SK-N-SH (cell line): ENCODE measurements around the gene YPEL3. TPM values are rescaled to one million over a fixed set of nuclear protein-coding genes. Genes with fewer than 3 reads are reported as not detected.

Source experiments
- CTCF ChIA-PET: fragments of 300-600, 350-600 bp; formaldehyde crosslinking; extraction: SDS; loops from one replicate; lab custom pipeline; 2021; lab: Yijun Ruan, JAX
- POLR2A ChIA-PET: fragments of 350-600 bp; sonication (Branson Sonifier 250); formaldehyde crosslinking; extraction: SDS; loops from one replicate; lab custom pipeline; 2020; ENCODE audit warnings: antibody characterized with exemption, inconsistent platforms; lab: Yijun Ruan, JAX
- DNase-seq: peaks from one replicate; pipeline ENCODE4 v3.0.0; 2012
- H2AFZ ChIP-seq: fragments of 200-600 bp; sonication (generic); 2 replicates; pipeline ENCODE4 v1.8.1; 2016; ENCODE audit warnings: antibody characterized with exemption, mild to moderate bottlenecking, low read depth
- H3F3A ChIP-seq: fragments of 200-600 bp; sonication (generic); replicated peaks from 2 replicates; pipeline ENCODE3; 2016; ENCODE audit warnings: antibody characterized with exemption, mild to moderate bottlenecking; ENCODE audit not compliant: insufficient read depth
- H3K27ac ChIP-seq, 2 experiments: fragments of 200-500 bp in 1 of 2; fragments of 200-600 bp in 1 of 2; sonication (Bioruptor generic) in 1 of 2; sonication (generic), shearing (Covaris generic) in 1 of 2; 2 replicates each; pipeline versions ENCODE4 v1.5.1 to v1.6.1; 2014 to 2016; ENCODE audit warnings: low read depth in 2 of 2, inconsistent platforms in 1 of 2, low read length in 1 of 2, mild to moderate bottlenecking in 1 of 2, mixed read lengths in 1 of 2
- H3K27me3 ChIP-seq: fragments of 200-600 bp; sonication (generic), shearing (Covaris generic); 2 replicates; pipeline ENCODE4 v1.6.1; 2016; ENCODE audit warnings: mixed run types; ENCODE audit not compliant: insufficient read depth
- H3K36me3 ChIP-seq, 2 experiments: fragments of 200-500 bp in 1 of 2; fragments of 200-600 bp in 1 of 2; sonication (Bioruptor generic) in 1 of 2; sonication (generic) in 1 of 2; replicated peaks in 1 of 2; 2 replicates each; pipeline versions ENCODE3 to v1.5.1; 2014 to 2016; ENCODE audit warnings: low read length in 1 of 2, mild to moderate bottlenecking in 1 of 2; ENCODE audit not compliant: insufficient read depth in 2 of 2, control insufficient read depth in 1 of 2
- H3K4me1 ChIP-seq, 2 experiments: fragments of 200-500 bp in 1 of 2; fragments of 200-600 bp in 1 of 2; sonication (Bioruptor generic) in 1 of 2; sonication (generic), shearing (Covaris generic) in 1 of 2; 2 replicates each; pipeline versions ENCODE4 v1.5.1 to v1.6.1; 2014 to 2016; ENCODE audit warnings: low read depth in 1 of 2, low read length in 1 of 2, mixed run types in 1 of 2; ENCODE audit not compliant: insufficient read depth in 2 of 2, control insufficient read depth in 1 of 2
- H3K4me2 ChIP-seq: fragments of 200-600 bp; sonication (generic), shearing (Covaris generic); 2 replicates; pipeline ENCODE4 v1.6.1; 2017; ENCODE audit warnings: mixed run types
- H3K4me3 ChIP-seq, 2 experiments: fragments of 200-500 bp in 1 of 2; fragments of 200-600 bp in 1 of 2; sonication (Bioruptor generic) in 1 of 2; sonication (generic), shearing (Covaris generic) in 1 of 2; 2 replicates each; pipeline versions ENCODE4 v1.5.1 to v1.8.1; 2014 to 2016; ENCODE audit warnings: low read depth in 2 of 2, inconsistent platforms in 1 of 2, low read length in 1 of 2, mild to moderate bottlenecking in 1 of 2, mixed read lengths in 1 of 2, moderate library complexity in 1 of 2
- H3K79me2 ChIP-seq: fragments of 200-600 bp; sonication (generic); 2 replicates; pipeline ENCODE4 v1.8.1; 2017; ENCODE audit warnings: mild to moderate bottlenecking; ENCODE audit not compliant: insufficient read depth
- H3K9ac ChIP-seq: fragments of 200-600 bp; sonication (generic); 2 replicates; pipeline ENCODE4 v1.6.1; 2017; ENCODE audit warnings: mixed run types
- H3K9me2 ChIP-seq: fragments of 200-600 bp; sonication (generic); 2 replicates; pipeline ENCODE4 v1.6.1; 2017; ENCODE audit warnings: mixed run types
- H3K9me3 ChIP-seq: fragments of 200-600 bp; sonication (generic); 2 replicates; pipeline ENCODE4 v1.6.1; 2017; ENCODE audit warnings: mixed run types, mild to moderate bottlenecking, moderate library complexity
- H4K20me1 ChIP-seq: fragments of 200-600 bp; sonication (generic); 2 replicates; pipeline ENCODE4 v1.6.1; 2017; ENCODE audit warnings: mild to moderate bottlenecking, mixed run types; ENCODE audit not compliant: insufficient read depth
- CHD2 ChIP-seq: fragments of 150-350 bp; IDR thresholded peaks from 2 replicates; pipeline ENCODE4 v1.6.1; 2018; ENCODE audit warnings: low read length; ENCODE audit not compliant: partially characterized antibody
- EZH2phosphoT487 ChIP-seq: fragments of 200-600 bp; sonication (generic); IDR thresholded peaks from 2 replicates; pipeline ENCODE4 v1.6.1; 2017; ENCODE audit warnings: low read depth, mixed run types, mild to moderate bottlenecking, antibody characterized with exemption, moderate library complexity, borderline replicate concordance
- FOSL2 ChIP-seq: IDR thresholded peaks from 2 replicates; pipeline ENCODE4 v1.4.0; 2012; ENCODE audit warnings: low read depth, mild to moderate bottlenecking, moderate library complexity, borderline replicate concordance
- FOXJ3 ChIP-seq: sonication (generic); formaldehyde crosslinking; IDR thresholded peaks from 2 replicates; pipeline ENCODE4 v1.5.1; 2020; ENCODE audit warnings: mild to moderate bottlenecking, missing genetic modification reagents
- IRF3 ChIP-seq: fragments of 150-350 bp; IDR thresholded peaks from 2 replicates; pipeline ENCODE4 v1.6.1; 2016; ENCODE audit warnings: mild to moderate bottlenecking, low read depth, low read length
- JUND ChIP-seq: IDR thresholded peaks from 2 replicates; pipeline ENCODE4 v1.4.0; 2012
- MAX ChIP-seq: IDR thresholded peaks from 2 replicates; pipeline ENCODE4 v1.4.0; 2012; ENCODE audit warnings: low read depth
- MEF2A ChIP-seq: IDR thresholded peaks from 2 replicates; pipeline ENCODE4 v1.4.0; 2012; ENCODE audit warnings: low read depth, borderline replicate concordance
- MXI1 ChIP-seq: IDR thresholded peaks from 2 replicates; pipeline ENCODE4 v1.6.1; 2012; ENCODE audit warnings: mild to moderate bottlenecking, low read depth, low read length, improper control_type of control experiment
- NFIC ChIP-seq: IDR thresholded peaks from 2 replicates; pipeline ENCODE4 v1.4.0; 2012; ENCODE audit warnings: borderline replicate concordance
- NRF1 ChIP-seq: IDR thresholded peaks from 2 replicates; pipeline ENCODE4 v1.6.1; 2012; ENCODE audit warnings: low read depth, mild to moderate bottlenecking, low read length
- RAD21 ChIP-seq: IDR thresholded peaks from 2 replicates; pipeline ENCODE4 v1.6.1; 2012; ENCODE audit warnings: mild to moderate bottlenecking, low read length
- REST ChIP-seq: IDR thresholded peaks from 2 replicates; pipeline ENCODE4 v1.6.1; 2012; ENCODE audit warnings: mild to moderate bottlenecking, low read depth, low read length, moderate library complexity
- RFX5 ChIP-seq: IDR thresholded peaks from 2 replicates; pipeline ENCODE4 v1.6.1; 2012; ENCODE audit warnings: mild to moderate bottlenecking, improper control_type of control experiment, low read length
- RXRA ChIP-seq: IDR thresholded peaks from 2 replicates; pipeline ENCODE4 v1.4.0; 2012; ENCODE audit warnings: low read depth, mild to moderate bottlenecking, borderline replicate concordance
- SIN3A ChIP-seq: IDR thresholded peaks from 2 replicates; pipeline ENCODE4 v1.6.1; 2012; ENCODE audit warnings: low read depth, mild to moderate bottlenecking, low read length, moderate library complexity, borderline replicate concordance
- SMC3 ChIP-seq: IDR thresholded peaks from 2 replicates; pipeline ENCODE4 v1.6.1; 2012; ENCODE audit warnings: low read depth, low read length, improper control_type of control experiment
- TAF1 ChIP-seq: IDR thresholded peaks from 2 replicates; pipeline ENCODE4 v1.6.1; 2012; ENCODE audit warnings: low read depth, mild to moderate bottlenecking, low read length, moderate library complexity, borderline replicate concordance
- YY1 ChIP-seq: IDR thresholded peaks from 2 replicates; pipeline ENCODE4 v1.4.0; 2012; ENCODE audit warnings: low read depth, mild to moderate bottlenecking
- ZBTB33 ChIP-seq: IDR thresholded peaks from 2 replicates; pipeline ENCODE4 v1.4.0; 2012; ENCODE audit warnings: low read depth, borderline replicate concordance
- WGBS: methylation state at CpG from one replicate; pipeline ENCODE4 v1.1.6; 2017; ENCODE audit warnings: low lambda C conversion rate; 5-methylcytosine and 5-hydroxymethylcytosine counted together
- polyA plus RNA-seq, 3 experiments: library from polyadenylated mRNA; depleted of rRNA; stranded (reverse); fragments of >200 nt; gene quantifications; 2 replicates each; pipeline ENCODE4 v1.2.3, GENCODE V29; 2012

Gene YPEL3
- polyA plus RNA-seq, 1 of the 3 experiments (the other 2 are of a cell fraction): 36.6 TPM

- H3K4me2 ChIP-seq: no peak overlapping the region
- H3K27ac ChIP-seq: no peak overlapping the region
- no peak for DNase-seq
- no peaks in the 10 kb centered on the region for H3K9me3 ChIP-seq
- no peak overlapping the region for H3K9ac ChIP-seq
- 93% methylated on average over 7 of the region's 7 CpGs for WGBS
- H3K9me2 ChIP-seq: no peaks in the 10 kb centered on the region
- H3K4me1 ChIP-seq: peaks cover 5 to 18% of the 10 kb centered on the region in 2 experiments; a peak in 3 of 4 replicates
- peaks cover 43% of the 10 kb centered on the region for H4K20me1 ChIP-seq
- H2AFZ ChIP-seq: no peak overlapping the region
- POLR2A ChIA-PET: interaction anchor here (1.4 to 3.0 kb wide), 2 partner anchors 11 to 13 kb away, joined by 3 to 10 read pairs; partner anchors contain the start of gene TBX6
- peaks cover 23% of the 10 kb centered on the region for H3F3A ChIP-seq
- peaks cover 42 to 48% of the 10 kb centered on the region in 2 experiments for H3K36me3 ChIP-seq
- H3K4me3 ChIP-seq: no peak overlapping the region
- CTCF ChIA-PET: interaction anchor here (0.7 to 5.1 kb wide), 4 partner anchors 10 to 46 kb away, joined by 3 to 49 read pairs (median 17); partner anchors contain the start of gene TBX6
- H3K79me2 ChIP-seq: peaks cover 80% of the 10 kb centered on the region
- no peaks in the 10 kb centered on the region for H3K27me3 ChIP-seq
- no peak for TF ChIP-seq SMC3
- no peak for TF ChIP-seq FOXJ3
- TF ChIP-seq RFX5: no peak
- no peak for TF ChIP-seq YY1
Observed at GRCh38 chr16:30078744-30079143, 17.3 kb downstream of the YPEL3 start.

GRCh38 chr16:30077656-30078055 is 18.4 kb downstream of the YPEL3 start:
- Histone ChIP-seq H3K36me3 (peaks cover 37% of the 10 kb centered on the region in 2 experiments), H3K9me3 (no peaks in the 10 kb centered on the region), H3K27me3 (no peaks in the 10 kb centered on the region), H3K79me2 (peaks cover 78% of the 10 kb centered on the region), H3K27ac (peak overlapping the region in 1 of 2 experiments; percentile 90; a peak in 1 of 4 replicates), H3K4me3 (peak overlapping the region; percentile 76 to 78; a peak in 3 of 4 replicates), H3K4me1 (peaks cover 5 to 18% of the 10 kb centered on the region in 2 experiments; a peak in 3 of 4 replicates), H3K9me2 (no peaks in the 10 kb centered on the region), H3F3A (peaks cover 34% of the 10 kb centered on the region), H3K9ac (peak overlapping the region; percentile 88; the same call in 1 of the 2 replicates), H3K4me2 (peak overlapping the region; percentile 89), H2AFZ (no peak overlapping the region), H4K20me1 (peaks cover 43% of the 10 kb centered on the region)
- TF ChIP-seq NRF1 (no peak), NFIC (no peak), REST (no peak), IRF3 (no peak), SMC3 (no peak), FOSL2 (no peak), TAF1 (no peak), CHD2 (no peak), ZBTB33 (no peak), RAD21 (no peak), MAX (no peak), RXRA (no peak), EZH2phosphoT487 (no peak), SIN3A (no peak), MXI1 (no peak), MEF2A (no peak), JUND (no peak)
- CTCF ChIA-PET: interaction anchor here (1.5 to 4.4 kb wide), 2 partner anchors 14 to 61 kb away, joined by 3 to 31 read pairs; partner anchors contain the start of gene TBX6
- 64% methylated on average over 6 of the region's 6 CpGs for WGBS
- DNase-seq: no peak
- POLR2A ChIA-PET: interaction anchor here (3.0 kb wide), 1 partner anchor 14 kb away, joined by 10 read pairs; the partner anchor contains the start of gene TBX6
